ENCODE data around the gene OTUB1. TPM values are rescaled to one million over a fixed set of nuclear protein-coding genes. Genes with fewer than 3 reads are reported as not detected.

OTUB1 gene
- total RNA-seq, 1 donor from 2014 or later = 51.1 TPM

- no peak for TF ChIP-seq CTCF (IDR thresholded peaks at IDR 0.05; ENCODE audit: insufficient read depth, low read length, severe bottlenecking)
These were observed 30.0 kb downstream of the OTUB1 start for GRCh38 chr11:64015935-64016845.

DNA sequence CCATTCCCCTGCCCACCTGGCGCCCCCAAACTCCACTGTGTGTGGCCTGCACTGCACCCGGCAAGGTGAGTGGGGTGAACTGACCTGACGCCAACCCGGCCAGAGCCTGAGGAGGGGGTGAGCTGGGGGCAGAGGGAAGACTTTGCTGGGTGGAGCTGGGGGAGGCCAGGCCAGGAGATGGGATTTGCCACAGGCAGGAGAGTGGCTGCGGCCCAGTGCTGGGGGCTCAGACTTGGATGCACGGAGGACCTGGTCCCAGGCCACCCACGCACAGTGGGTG, 31.6 kb downstream of the OTUB1 start:
- peaks cover 5% of the 10 kb centered on the region for H3K27me3 ChIP-seq (ENCODE audit: control insufficient read depth, insufficient read depth, low read length)
- H3K36me3 ChIP-seq (ENCODE audit: control insufficient read depth, insufficient read depth, low read length) = no peaks in the 10 kb centered on the region

More at GRCh38 chr11:64015935-64016845, 30.0 kb downstream of the OTUB1 start:
- Histone ChIP-seq H3K27me3 (ENCODE audit: control insufficient read depth, insufficient read depth, low read length) (peaks cover 5% of the 10 kb centered on the region), H3K36me3 (ENCODE audit: control insufficient read depth, insufficient read depth, low read length) (no peaks in the 10 kb centered on the region), H3K4me3 (ENCODE audit: low read depth, low read length) (no peak overlapping the region)
- DNase-seq (ENCODE audit: low read depth) (no peak), FAIRE-seq (no peak)

DNA sequence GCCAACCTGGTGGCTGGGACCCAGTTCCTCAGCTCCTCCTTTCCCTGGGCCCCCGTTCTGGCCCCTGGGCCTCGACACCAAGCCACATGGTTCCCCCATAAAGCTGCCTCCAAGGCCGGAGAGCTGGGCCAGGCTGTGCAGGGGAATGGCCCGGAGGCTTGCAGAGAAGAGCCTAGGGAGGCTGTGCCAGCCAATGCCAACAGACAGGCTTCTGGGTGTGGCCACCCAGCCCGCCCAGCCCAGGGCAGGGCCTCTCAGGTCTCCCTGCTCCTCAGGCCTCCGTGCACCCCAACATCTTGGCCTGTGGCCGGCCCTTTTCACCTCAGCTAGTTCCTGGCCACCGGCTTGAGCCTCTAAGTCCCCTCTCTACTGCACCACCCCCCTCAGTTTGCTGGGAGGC, 32.1 kb downstream of the OTUB1 start:
- FAIRE-seq (no peak), DNase-seq (ENCODE audit: low read depth) (no peak)
- H3K36me3 ChIP-seq (ENCODE audit: control insufficient read depth, insufficient read depth, low read length) = no peaks in the 10 kb centered on the region
- peaks cover 5% of the 10 kb centered on the region for H3K27me3 ChIP-seq (ENCODE audit: control insufficient read depth, insufficient read depth, low read length)
- TF ChIP-seq CTCF (IDR thresholded peaks at IDR 0.05; ENCODE audit: insufficient read depth, low read length, severe bottlenecking) = no peak
- no peak overlapping the region for H3K4me3 ChIP-seq (ENCODE audit: low read depth, low read length)

More for the DNA sequence above, 31.6 kb downstream of the OTUB1 start:
- FAIRE-seq (no peak), DNase-seq (ENCODE audit: low read depth) (no peak)
- TF ChIP-seq CTCF (IDR thresholded peaks at IDR 0.05; ENCODE audit: insufficient read depth, low read length, severe bottlenecking) = no peak
- H3K4me3 ChIP-seq (ENCODE audit: low read depth, low read length) = no peak overlapping the region

GRCh38 chr11:64019106-64020037, 33.1 kb downstream of the OTUB1 start:
- DNase-seq (ENCODE audit: low read depth) (no peak), FAIRE-seq (no peak)
- Histone ChIP-seq H3K27me3 (ENCODE audit: control insufficient read depth, insufficient read depth, low read length) (peaks cover 5% of the 10 kb centered on the region), H3K4me3 (ENCODE audit: low read depth, low read length) (no peak overlapping the region), H3K36me3 (ENCODE audit: control insufficient read depth, insufficient read depth, low read length) (no peaks in the 10 kb centered on the region)
- TF ChIP-seq CTCF (IDR thresholded peaks at IDR 0.05; ENCODE audit: insufficient read depth, low read length, severe bottlenecking) = no peak

DNA sequence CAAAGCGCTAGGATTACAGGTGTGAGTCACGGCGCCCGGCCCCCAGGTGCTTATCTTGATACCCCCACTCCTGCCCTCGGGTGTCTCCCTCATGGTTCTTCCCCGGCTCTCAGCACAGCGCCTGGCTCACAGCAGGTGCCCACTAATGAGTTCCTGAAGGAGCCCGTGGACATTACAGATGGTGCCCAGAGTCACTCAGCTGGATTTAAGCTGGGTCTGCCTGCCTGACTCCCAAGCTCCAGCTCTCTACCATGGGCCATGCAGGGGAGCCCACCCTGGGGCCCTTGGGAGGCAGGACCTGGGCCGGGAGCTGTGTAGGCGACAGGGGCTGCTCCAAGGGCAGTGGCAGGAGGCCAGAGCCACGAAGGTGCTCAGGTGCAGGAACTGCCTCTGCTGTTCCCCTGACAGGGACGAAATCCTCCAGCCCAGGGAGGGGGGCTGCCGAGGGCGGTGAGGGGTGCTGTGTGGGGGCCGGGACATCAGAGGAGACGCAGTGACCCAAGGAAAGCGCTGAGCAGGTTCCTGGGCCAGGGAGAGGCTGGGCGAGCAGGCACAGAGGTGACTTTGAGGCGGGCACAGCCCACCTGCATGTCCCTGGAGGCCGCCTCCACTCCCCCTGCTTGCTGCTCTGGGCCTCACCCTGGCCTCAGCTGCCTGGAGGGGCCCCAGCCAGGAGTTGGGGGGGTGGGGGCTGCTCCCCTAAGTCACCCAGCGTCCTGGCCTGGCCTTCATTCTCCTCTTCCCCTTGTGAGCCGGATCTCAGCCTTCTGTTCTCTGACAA, 34.9 kb downstream of the OTUB1 start:
- Histone ChIP-seq H3K36me3 (ENCODE audit: control insufficient read depth, insufficient read depth, low read length) (no peaks in the 10 kb centered on the region), H3K27me3 (ENCODE audit: control insufficient read depth, insufficient read depth, low read length) (peaks cover 5% of the 10 kb centered on the region), H3K4me3 (ENCODE audit: low read depth, low read length) (no peak overlapping the region)
- no peak for FAIRE-seq
- no peak for DNase-seq (ENCODE audit: low read depth)
- no peak for TF ChIP-seq CTCF (IDR thresholded peaks at IDR 0.05; ENCODE audit: insufficient read depth, low read length, severe bottlenecking)
